ENCODE measurements around the gene MXD4.
A peak's percentile ranks its signal among the peaks of the same experiment; 100 is the strongest.

Gene MXD4, protein sequence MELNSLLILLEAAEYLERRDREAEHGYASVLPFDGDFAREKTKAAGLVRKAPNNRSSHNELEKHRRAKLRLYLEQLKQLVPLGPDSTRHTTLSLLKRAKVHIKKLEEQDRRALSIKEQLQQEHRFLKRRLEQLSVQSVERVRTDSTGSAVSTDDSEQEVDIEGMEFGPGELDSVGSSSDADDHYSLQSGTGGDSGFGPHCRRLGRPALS

DNA sequence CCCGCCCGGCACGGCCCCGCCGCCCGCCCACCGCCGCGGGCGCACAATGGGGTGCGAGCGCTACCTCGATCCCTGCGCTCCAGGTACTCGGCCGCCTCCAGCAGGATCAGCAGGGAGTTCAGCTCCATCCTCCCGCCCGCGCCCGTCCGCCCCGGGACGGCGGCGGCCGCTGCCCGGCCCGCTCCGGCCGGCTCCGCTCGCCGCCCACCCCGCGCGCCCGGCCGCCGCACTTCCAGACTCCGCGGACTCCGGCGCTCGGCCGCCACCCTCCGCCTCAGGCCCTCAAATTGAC, at the start of gene MXD4:
Gene MXD4, minus strand, starts transcription at position 257 of the 292 bp plus-strand sequence. Its CDS starts 129 bp downstream, at position 128.
- no peak for DNase-seq

DNA sequence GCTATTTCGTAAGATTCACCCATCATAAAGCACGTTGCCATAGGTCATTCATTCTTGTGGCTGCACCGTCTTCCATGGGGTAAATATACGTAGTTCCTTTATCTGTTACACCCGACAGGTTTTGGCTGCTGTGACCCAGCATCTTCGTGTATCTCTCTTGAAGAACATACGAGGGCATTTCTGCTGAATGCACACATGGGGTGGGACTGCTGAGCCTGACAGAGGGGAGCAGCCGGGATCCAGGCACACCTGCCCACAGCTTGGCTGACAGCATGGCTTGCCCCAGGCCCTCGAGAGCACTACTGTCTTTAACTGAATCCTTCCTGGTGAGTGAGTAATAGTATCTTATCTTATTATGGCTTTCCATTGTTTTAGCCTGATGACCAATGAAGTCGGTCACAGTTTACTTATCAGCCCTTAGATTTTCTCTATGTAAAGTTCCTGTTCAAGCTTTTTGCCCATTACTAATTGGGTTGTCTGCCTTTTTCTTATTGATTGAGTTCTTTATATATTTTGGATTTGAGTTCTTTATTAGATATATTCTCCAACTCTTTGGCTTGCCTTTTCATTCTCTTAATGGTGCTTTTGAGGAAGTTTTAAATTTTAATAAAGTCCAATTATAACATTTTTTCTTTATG, 45.0 kb upstream of the MXD4 start:
- DNase-seq = no peak

DNA sequence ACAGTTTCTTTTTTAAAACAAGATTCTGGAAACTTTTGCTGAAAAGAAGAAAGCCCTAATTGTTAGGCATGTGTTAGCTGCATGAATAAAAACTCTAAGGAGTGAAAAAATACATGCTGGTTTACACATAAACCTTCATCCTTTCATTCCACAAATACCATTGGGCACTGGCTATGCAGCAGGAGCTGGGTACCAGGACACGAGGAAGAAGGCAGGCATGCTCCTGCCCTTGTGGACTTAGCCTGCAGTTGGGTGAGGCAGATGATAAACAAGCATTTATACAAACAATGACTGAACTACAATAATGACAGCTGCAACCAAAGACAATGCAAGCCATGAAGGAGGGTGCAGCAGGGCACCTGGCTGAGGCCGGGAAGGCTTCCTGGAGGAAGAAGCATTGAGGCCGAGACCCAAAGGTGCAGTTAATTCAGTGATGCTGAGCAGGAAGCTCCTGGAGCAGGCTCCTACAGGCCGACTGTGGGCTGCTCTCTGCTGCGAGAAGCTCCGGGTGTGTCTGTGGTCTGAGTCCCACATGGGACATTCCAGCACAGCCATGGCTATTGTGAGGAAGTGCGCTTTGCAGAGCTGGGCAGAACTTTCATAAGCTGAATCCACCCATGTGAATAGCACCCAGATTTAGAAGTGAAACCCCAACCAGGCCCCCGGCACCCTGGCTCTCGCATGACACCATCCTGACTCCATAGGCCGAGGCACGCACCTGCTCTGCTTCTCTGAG, 44.0 kb upstream of the MXD4 start:
- DNase-seq = no peak

DNA sequence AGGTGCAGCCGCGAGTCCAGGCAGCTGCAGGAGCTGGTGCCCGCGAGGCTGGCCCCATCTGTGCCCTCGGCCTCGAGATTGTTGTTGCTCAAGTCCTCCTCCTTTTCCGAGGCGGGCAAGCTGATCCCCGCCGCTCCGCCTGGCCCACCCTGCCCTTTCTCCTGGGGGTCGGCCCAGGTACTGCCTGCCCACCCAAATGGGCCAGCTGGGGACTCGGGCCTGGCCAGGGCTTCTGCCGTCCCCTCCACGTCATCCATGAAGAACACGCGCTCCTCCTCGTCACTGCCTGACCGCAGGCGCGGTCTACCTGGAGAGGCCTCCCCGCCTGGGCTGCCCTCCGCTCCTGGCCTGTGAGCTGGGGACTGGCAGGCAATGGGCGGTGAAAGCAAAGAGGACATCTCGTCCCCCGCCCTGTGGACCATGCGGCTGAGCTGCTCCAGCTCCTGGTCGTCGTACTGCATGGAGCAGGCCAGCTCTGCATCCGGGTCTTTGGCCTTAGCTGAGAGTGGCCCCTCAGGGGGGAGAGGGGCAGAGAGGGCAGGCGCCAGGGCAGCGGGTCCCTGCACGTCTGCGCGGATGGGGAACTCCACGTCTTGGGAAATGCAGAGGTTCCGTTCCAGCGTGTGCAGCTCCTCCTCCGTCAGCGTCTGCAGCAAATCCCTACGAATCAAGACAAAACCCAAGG, 43.1 kb upstream of the MXD4 start:
- DNase-seq = no peak

DNA sequence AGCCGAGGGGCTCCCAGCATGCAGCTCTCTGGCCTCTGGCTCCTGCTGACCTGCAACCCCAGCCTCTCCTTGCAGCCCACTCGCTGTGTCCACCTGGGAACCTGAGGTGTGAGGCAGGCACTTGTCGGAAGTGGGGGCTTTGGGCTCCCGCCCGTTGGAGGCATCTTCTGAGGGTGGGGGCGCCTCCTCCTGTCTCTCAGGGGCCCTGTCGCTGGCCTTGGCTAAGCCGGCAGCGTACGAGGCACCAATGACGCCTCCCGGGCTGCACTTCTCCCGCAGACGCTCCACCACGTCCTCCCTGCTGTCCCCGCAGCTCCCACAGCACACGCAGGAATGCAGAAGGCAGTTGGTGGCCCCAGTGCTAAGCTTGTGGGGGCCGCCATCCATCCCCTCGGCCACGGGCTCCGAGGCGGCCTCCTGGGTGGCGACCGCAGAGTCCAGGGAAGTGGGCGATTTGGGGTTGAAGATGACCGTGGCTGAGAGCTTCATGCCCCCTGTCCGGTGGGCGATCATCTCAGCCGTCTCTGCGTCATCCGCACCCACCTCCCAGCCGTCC, 42.5 kb upstream of the MXD4 start:
- no peak for DNase-seq

DNA sequence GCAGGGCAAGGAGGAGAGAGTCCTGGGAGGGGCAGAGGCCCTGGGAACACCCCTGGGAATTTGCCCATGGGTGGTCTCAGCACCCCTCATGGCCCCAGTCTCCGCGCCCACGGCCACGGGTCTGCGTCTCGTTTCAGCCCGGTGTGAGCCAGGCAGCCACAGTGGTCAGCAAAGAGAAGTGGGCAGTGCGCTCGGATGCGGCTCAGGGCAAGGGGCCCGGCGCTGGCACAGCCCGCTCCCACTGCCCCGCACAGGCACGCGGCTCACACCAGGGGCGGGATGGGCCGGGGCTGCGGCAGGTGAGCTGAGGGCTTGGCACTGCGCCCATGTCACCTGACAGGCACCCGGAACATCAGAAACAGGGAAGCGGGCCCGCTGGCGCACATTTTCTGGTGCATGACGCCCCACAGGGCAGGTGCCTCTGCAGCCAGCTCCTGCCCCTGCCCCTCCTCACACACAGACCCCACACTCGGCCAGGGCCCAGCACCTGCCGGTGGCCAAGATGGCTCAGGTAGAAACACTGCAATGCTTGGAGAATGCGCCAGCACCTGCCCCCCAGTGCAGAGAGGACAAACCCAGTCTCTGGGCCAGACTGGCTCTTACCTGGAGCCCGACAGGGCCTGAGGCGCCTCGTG, 41.9 kb upstream of the MXD4 start:
- DNase-seq = no peak

DNA sequence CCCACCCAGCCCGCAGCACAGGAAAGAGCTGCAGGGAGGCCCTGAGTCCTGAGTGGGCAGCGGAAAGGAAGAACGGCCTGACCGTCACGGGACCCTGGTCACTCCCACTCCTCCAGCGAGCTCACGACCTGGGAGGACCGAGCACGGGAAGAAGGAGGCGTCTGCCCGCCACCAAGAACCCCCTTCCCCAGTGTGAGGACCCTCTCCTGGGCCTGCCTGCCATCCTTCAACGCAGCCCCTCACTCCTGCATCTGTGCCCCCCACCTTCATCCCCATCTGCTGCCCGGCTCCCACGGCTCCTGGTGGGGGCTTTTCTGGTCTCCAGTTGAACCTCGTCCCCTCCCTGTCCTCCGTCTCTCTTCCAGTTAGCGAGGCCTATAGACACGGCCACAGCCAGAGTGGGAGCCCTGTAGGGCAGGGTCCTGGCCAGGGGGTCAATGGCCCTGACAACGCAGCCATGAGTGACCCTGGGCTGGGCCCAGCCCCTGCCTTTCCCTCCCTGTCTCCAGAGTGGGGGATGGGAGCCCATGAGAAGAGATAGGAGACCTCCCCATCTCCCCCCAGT, 41.3 kb upstream of the MXD4 start:
- DNase-seq = no peak

DNA sequence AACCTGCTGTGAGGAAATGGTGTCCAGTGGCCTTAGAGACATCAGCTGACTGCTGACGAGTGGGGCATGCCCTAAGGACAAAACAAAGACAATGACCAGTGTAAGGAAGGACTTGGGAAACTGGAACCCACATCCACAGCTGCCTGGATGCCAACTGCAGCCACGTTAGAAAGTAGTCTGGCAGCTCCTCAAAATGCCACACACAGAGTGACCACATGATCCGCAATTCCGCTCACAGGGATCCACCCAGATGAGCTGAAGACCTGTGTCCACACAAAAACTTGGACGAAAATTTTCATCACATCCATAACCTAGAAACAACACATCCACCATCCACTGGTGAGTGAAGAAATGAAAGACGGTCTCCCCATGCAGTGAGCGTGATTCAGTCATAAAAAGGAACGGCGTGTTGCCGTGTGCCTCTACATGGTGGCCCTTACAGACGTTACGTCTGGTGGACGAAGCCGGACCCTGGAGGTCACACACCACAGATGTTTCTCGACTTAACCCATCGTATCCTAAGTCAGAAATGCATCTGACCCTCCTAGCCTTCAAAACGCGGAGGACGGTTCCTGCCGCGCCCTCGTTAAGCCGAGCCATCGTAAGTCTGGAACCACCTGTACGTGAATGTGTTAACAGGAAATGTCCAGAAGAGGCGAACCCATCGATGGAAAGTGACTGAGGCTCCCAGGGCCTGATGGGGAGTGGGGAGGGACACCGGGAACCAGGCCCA, 40.6 kb upstream of the MXD4 start:
- peak; percentile 6 for DNase-seq

DNA sequence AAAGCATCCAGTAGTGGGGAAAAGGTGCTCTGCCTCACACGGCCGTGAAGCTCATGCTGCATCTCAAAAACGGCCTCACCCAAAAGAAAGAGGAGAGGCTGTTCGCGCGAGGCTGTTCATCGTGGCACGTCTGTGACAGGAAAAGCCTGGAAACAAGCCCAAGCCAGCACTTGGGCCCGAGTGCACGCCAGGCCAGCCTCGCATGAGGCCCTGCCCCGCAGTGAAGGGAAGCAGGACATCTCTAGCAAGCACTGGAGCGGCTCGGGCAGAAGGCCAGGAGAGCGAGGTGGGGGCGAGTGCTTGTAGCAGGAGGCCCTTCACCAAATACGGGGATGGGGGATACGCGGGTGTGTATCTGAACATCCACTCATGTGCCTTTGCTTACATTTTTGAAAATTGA, 39.9 kb upstream of the MXD4 start:
- peak; percentile 7 for DNase-seq

DNA sequence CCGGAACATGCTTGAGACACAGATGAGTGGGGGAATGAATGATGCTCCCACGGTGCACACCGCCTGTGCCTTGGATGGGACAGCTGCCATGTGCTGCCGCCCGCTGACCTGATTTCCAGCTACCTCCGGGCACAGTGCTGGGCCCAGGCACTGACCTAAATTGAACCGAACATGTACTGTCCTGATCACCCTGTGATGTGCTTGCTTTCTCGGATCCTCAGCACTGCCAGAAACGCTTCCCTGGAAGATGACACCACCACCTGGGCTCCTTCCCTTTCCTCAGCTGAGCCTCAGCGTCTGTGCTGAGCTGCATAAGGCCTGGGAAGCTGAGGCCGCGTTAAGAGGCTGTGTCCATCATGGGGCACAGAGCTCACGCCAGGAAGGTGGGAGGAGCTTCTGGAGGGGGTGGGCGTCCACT, 39.3 kb upstream of the MXD4 start:
- DNase-seq = peak; percentile 7

DNA sequence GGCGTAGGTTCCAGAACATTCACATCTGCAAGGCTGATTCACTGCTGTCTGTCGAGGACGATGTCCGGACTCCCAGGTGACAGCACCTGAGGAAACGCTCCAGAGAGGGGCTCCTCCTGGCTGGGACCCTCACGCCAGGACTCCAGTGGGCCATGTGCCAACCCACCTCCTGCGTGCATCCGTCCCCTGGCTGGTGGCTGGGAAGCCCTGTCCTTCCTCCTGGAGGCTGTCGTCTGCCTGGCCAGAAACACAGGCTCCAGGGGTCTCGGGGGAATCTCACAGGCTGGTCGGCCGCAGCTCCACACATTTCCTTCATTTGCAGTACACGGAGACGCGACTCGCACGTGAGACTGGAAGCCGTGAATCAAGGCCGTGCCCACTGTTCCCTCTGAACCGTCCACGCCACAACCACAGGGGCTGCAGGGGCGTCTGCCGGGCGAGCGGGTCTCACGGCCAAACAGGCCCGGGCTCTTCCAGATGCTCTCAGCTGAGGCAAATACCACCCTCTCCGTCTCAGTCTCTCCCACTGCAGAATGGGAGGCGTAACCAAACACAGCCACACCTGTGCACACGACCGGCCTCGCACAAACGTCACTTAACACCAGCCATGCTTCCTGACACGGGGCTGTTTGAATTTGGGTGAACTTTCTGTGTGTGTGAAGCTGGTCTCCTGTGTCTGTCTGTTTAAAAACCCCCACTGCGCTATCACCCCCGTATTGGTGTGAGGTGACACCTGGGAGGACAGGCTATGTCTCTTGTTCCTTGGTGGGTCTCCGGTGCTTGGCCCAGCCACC, 38.7 kb upstream of the MXD4 start:
- peak; percentile 18 for DNase-seq

DNA sequence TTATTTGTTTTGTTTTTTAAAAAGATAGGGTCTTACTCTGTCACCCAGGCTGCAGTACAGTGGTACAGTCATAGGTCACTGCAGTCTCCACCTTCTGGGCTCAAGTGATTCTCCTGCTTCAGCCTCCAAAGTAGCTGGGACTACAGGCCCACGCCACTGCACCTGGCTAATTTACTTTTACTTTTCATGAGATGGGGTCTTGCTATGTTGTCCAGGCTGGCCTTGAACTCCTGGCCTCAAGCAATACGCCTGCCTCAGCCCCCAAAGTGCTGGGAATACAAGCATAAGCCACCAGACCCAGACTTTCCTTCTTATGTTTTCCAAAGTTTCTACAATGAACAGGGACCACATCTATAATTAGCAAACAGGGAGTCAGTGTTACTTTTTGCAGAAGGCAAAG, 37.9 kb upstream of the MXD4 start:
- DNase-seq = no peak

DNA sequence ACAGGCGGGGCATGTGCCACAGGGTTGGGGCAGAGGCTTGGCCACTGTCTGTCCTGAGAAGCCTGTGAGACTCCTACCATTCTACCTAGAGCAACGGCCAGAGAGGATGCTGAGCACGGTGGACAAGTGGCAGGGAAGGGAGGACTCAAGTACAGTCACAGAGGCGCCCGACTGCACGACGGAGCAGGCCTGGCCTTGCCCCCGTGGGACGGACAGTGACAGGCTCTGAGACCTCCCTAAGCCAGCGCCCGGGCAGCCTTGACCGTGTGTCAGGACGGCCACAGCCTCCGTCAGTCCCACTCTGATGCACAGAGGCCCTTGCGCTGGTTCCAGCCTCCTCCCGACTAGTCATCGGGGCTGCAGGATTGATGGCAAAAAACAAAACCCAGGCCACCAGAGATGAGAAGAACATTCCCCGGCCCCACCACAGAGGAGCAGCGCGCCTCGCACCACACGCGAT, 36.7 kb upstream of the MXD4 start:
- DNase-seq = no peak

DNA sequence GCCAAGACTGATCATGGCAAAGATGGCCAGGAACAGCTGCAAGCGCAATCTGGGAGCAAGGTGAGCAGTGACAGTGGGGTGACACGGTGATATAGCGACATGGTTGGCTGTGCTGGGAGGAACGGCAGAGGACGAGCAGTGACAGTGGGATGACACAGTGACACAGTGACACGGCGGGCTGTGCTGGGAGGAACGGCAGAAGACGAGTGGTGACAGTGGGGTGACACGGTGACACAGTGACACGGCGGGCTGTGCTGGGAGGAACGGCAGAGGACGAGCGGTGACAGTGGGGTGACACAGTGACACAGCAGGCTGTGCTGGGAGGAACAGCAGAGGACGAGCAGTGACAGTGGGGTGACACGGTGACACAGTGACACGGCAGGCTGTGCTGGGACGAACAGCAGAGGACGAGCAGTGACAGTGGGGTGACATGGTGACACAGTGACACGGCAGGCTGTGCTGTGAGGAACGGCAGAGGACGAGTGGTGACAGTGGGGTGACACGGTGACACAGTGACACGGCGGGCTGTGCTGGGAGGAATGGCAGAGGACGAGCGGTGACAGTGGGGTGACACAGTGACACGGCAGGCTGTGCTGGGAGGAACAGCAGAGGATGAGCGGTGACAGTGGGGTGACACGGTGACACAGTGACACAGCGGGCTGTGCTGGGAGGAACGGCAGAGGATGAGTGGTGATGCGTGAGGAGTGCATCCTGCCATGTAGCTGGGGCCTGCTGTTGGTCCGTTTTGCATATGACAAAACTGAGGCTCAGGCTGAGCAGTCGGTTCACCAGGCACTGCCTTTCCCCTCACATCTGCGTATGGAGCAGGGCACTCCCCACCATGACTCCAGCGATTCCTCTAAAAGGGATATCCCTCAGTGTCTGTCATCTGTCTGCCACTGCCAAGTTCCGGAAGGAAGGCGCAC, 36.0 kb upstream of the MXD4 start:
- peak; percentile 29 for DNase-seq

DNA sequence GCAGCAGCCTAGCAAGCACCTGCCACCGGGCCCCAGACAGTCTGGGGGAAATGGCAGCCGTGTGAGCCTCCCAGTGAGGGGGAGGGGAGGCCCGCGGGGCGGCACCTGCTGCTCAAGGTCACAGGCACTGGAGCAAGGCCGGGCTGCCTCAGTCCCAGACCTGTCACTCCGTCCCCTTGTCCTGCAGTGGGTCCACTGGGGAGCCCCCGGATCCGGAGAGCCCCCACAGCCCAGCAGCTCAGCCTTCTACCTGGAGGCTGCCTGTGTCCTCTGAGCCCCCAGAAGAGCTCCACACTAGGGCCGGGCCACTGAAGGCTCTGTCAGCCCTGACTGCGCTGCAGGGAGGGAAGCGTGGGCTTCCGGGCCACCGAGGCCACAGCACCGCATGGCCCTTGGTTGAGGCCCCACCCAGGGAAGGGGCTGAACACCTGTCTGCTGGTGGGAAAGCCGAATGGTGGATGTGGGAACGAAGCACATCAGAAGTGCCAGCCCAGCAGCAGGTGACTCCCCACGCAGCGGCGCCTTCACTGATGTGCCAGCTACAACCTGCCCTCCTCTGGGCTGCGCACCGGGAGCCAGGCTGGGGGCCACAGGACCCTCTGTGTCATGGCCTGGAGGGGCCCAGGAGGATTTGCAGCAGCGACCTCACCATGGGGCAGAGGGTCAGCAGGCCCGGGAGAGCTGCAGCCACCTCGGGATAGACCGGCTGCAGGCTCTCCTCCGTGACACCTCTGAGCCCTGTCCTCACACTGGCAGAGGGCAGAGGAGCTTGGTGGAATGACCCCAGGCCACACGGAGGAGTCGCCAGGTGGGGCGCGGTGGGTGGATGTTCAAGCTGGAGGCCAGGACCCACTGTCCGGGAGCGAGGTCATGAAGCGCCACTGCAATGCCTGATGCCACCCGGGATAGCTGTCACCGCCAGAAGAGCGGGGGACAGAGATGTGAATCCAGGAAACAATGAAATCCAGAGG, 35.0 kb upstream of the MXD4 start:
- peak; percentile 28 for DNase-seq

DNA sequence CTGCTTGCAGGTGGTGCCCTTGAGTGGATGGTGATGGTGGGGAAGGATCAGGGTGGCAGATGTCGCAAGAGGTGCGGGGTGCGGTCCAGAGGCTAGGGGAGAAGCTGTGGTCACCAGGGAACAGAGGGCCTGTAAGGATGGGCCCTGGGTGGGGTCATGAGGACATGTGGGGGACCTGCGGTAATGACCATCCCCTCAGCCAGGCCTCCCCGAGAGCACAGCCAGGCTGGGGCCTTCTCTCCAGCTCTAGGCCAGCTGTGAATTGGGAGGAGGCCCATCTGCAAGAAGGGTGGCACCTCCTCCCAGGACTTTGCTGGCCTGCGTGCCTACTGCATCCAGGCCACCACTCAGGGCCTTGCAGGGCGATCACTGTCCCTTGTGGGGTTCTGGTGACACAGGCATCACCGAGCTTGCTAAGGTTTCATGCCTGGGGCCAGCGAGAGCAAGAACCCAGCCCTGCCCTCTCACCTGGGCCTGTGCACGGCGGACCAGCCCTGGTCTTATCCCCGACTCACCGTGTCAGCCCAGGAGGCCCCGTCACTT, 34.1 kb upstream of the MXD4 start:
- peak; percentile 27 for DNase-seq

DNA sequence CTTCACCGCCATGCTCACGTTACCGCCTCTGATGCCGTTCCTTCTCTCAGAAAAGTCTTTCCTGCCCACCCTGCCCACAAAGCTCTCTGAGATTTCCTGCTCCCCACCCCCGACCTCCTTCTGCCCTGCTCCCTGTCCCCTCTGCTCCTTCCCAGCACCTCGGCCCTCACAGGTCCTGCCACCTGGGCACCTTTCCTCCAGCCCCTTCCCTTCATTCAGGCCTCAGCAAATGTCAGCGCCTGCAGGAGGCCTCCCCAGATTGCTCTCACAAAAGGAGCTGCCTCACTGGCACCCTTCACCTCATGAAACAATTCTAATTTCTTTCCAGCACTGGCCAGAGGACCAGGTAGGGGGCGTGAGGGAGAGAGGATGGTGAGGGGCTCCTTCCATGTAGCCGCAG, 33.6 kb upstream of the MXD4 start:
- DNase-seq = no peak

DNA sequence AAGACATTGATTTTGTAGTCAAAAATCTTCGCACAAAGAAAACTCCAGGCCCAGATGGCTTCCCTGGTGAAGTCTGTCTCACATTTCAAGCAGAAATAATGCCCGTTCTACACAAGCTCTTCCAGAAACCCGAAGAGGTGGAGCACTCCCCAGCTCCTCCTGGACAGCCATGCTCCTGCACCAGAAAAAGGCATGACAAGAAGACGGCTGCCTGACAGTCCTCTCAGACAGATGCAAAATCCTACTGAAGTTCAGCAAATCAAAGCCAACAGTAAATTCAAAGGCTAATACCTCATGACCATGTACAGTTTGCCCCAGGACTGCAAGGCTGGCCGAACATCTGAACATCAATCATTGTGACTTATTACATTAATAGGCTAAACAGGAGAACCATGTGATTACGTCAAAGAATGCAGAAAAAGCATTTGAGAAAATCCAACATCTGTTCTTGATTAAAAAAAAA, 30.8 kb upstream of the MXD4 start:
- no peak for DNase-seq

Measured in activated CD4-positive, CD25-positive, alpha-beta regulatory T cell treated with anti-CD3 and anti-CD28 coated beads, Interleukin-2, amount 50 U/mL, for 72 hours (primary cell).